HG02798 (cell line): ENCODE data around the gene KRT1.

ENCODE experiments used
- ATAC-seq: cut with Tn5 transposase; IDR thresholded peaks from one replicate; pipeline ENCODE4 v1.9.1; 2021; ENCODE audit warnings: mild to moderate bottlenecking; ENCODE audit not compliant: unreplicated experiment, poor library complexity

Gene KRT1

GRCh38 chr12:52643233-52644077 is 36.8 kb downstream of the KRT1 start:
- ATAC-seq, result no peak

GRCh38 chr12:52641468-52641867 is 38.7 kb downstream of the KRT1 start:
- ATAC-seq, result no peak

GRCh38 chr12:52637299-52637698 is 42.9 kb downstream of the KRT1 start:
- ATAC-seq, result no peak

- ATAC-seq, result no peak
Measured at GRCh38 chr12:52636592-52637258, 43.5 kb downstream of the KRT1 start.

GRCh38 chr12:52636189-52636588 is 44.0 kb downstream of the KRT1 start:
- ATAC-seq, result no peak

- no peak for ATAC-seq
Measured at GRCh38 chr12:52634266-52635056, 45.7 kb downstream of the KRT1 start.

GRCh38 chr12:52633383-52633782 is 46.8 kb downstream of the KRT1 start:
- no peak for ATAC-seq

- ATAC-seq, result no peak
Measured at GRCh38 chr12:52632656-52633055, 47.6 kb downstream of the KRT1 start.

- no peak for ATAC-seq
Measured at GRCh38 chr12:52631676-52632459, 48.3 kb downstream of the KRT1 start.

- ATAC-seq, result no peak
Measured at GRCh38 chr12:52631264-52631663, 48.9 kb downstream of the KRT1 start.

GRCh38 chr12:52630599-52631200 is 49.5 kb downstream of the KRT1 start:
- ATAC-seq, result no peak

- ATAC-seq, result no peak
Measured at GRCh38 chr12:52630008-52630500, 50.2 kb downstream of the KRT1 start.

GRCh38 chr12:52629281-52630007 is 50.8 kb downstream of the KRT1 start:
- ATAC-seq, result no peak

- no peak for ATAC-seq
Measured at GRCh38 chr12:52628841-52629240, 51.4 kb downstream of the KRT1 start.

GRCh38 chr12:52628111-52628507 is 52.1 kb downstream of the KRT1 start:
- ATAC-seq, result no peak

- no peak for ATAC-seq
Measured at GRCh38 chr12:52627395-52628110, 52.7 kb downstream of the KRT1 start.
